K562 (cell line): ENCODE measurements around the gene ASIC3. TPM values are rescaled to one million over a fixed set of nuclear protein-coding genes. Genes with fewer than 3 reads are reported as not detected.

Source experiments
- ATAC-seq: fragments of 200-7000 bp; cut with Tn5 transposase; 3 replicates; pipeline ENCODE4 v1.9.1; 2020; ENCODE audit warnings: moderate library complexity
- BruUV-seq: library from RNA; stranded (reverse); fragments of 400-500 nt; replicated peaks from 2 replicates; lab custom pipeline; 2021; lab: Mats Ljungman, UMichigan
- CTCF ChIA-PET: fragments of 300-600 bp; formaldehyde crosslinking; extraction: SDS; loops from one replicate; lab custom pipeline; 2021; ENCODE audit warnings: low intra/inter-chr PET ratio; lab: Yijun Ruan, JAX
- POLR2A ChIA-PET: fragments of 300-600, 350-650 bp; sonication (Branson Sonifier 250); formaldehyde crosslinking; extraction: SDS; loops from one replicate; lab custom pipeline; 2021; ENCODE audit warnings: antibody characterized with exemption, inconsistent platforms; lab: Yijun Ruan, JAX
- DNase-seq, 4 experiments: peaks; one replicate each; pipeline versions ENCODE4 v3.0.0 to v3.0.0-alpha.2; 2011 to 2018; ENCODE audit warnings: low spot score in 3 of 4, mixed read lengths in 3 of 4; ENCODE audit errors: extremely low read depth in 1 of 4
- FAIRE-seq: peaks from 2 replicates; lab custom pipeline; 2011; peaks lifted over from hg19 to GRCh38; lab: Jason Lieb, UNC
- H2AFZ ChIP-seq: 2 replicates; pipeline ENCODE4 v1.6.0; 2011; ENCODE audit warnings: low read depth, low read length, control low read depth, inconsistent platforms
- H3K27ac ChIP-seq: fragments of 200-600 bp; 3 replicates; pipeline ENCODE4 v1.8.0; 2011; ENCODE audit warnings: low read depth, mild to moderate bottlenecking, control low read depth, inconsistent platforms, low read length, moderate library complexity, mixed read lengths; ENCODE audit errors: extremely low read depth
- H3K27me3 ChIP-seq, 2 experiments: fragments of 300-600 bp in 1 of 2; 2 replicates in 1 of 2; 3 replicates in 1 of 2; pipeline versions ENCODE4 v1.6.0 to v1.8.0; 2011; ENCODE audit warnings: inconsistent platforms in 2 of 2, low read length in 2 of 2, mild to moderate bottlenecking in 1 of 2, mixed read lengths in 1 of 2, moderate library complexity in 1 of 2; ENCODE audit not compliant: control insufficient read depth in 2 of 2, insufficient read depth in 2 of 2
- H3K36me3 ChIP-seq: fragments of 300-600 bp; 3 replicates; pipeline ENCODE4 v1.8.0; 2011; ENCODE audit warnings: mild to moderate bottlenecking, low read length, inconsistent platforms; ENCODE audit not compliant: control insufficient read depth, insufficient read depth
- H3K4me1 ChIP-seq, 2 experiments: fragments of 200-600 bp in 1 of 2; replicated peaks in 1 of 2; 2 replicates in 1 of 2; 3 replicates in 1 of 2; pipeline versions ENCODE4 v1.5.1 to v1.8.0; 2011; ENCODE audit warnings: inconsistent platforms in 2 of 2, low read length in 2 of 2, mild to moderate bottlenecking in 1 of 2, mixed read lengths in 1 of 2, moderate library complexity in 1 of 2; ENCODE audit not compliant: control insufficient read depth in 2 of 2, insufficient read depth in 2 of 2
- H3K4me2 ChIP-seq: 2 replicates; pipeline ENCODE4 v1.6.1; 2011; ENCODE audit warnings: low read length, control low read depth, inconsistent platforms, mixed read lengths; ENCODE audit not compliant: insufficient read depth
- H3K4me3 ChIP-seq: fragments of 200-600 bp; sonication (generic), shearing (Covaris generic); 2 replicates; pipeline ENCODE4 v1.5.1; 2016; ENCODE audit warnings: control low read depth, inconsistent platforms
- H3K79me2 ChIP-seq: fragments of 200-600 bp; 3 replicates; pipeline ENCODE4 v1.8.0; 2011; ENCODE audit warnings: low read length, inconsistent platforms; ENCODE audit not compliant: control insufficient read depth, insufficient read depth
- H3K9ac ChIP-seq, 2 experiments: 2 replicates each; pipeline versions ENCODE4 v1.6.0 to v1.6.1; 2011; ENCODE audit warnings: low read depth in 2 of 2, low read length in 2 of 2, control low read depth in 1 of 2, inconsistent platforms in 1 of 2, mild to moderate bottlenecking in 1 of 2, mixed read lengths in 1 of 2; ENCODE audit not compliant: insufficient read depth in 1 of 2
- H3K9me1 ChIP-seq: one replicate; pipeline ENCODE4 v1.6.0; 2011; ENCODE audit warnings: inconsistent platforms, mild to moderate bottlenecking, low read length, moderate library complexity; ENCODE audit not compliant: control insufficient read depth, insufficient read depth
- H3K9me3 ChIP-seq: replicated peaks from 2 replicates; pipeline ENCODE4 v1.5.1; 2011; ENCODE audit warnings: low read depth, low read length, inconsistent platforms; ENCODE audit not compliant: control insufficient read depth, insufficient read depth
- H4K20me1 ChIP-seq: replicated peaks from 2 replicates; pipeline ENCODE4 v1.6.1; 2011; ENCODE audit warnings: low read length, inconsistent platforms, mixed read lengths; ENCODE audit not compliant: control insufficient read depth, insufficient read depth
- ADNP ChIP-seq: fragments of 200-800 bp; sonication (Bioruptor generic); IDR thresholded peaks from 2 replicates; pipeline ENCODE4 v1.6.1; 2016; ENCODE audit warnings: missing genetic modification characterization, missing compliant biosample characterization
- CHD2 ChIP-seq: IDR thresholded peaks from 2 replicates; pipeline ENCODE4 v1.6.1; 2011; ENCODE audit warnings: low read depth, low read length
- HMGN3 ChIP-seq: IDR thresholded peaks from 2 replicates; pipeline ENCODE4 v1.6.1; 2011; ENCODE audit warnings: borderline replicate concordance, low read depth, mild to moderate bottlenecking, mixed read lengths, low read length; ENCODE audit not compliant: insufficient read length; ENCODE audit errors: extremely low read depth
- LARP7 ChIP-seq: fragments of 450-650 bp; IDR thresholded peaks from 2 replicates; pipeline ENCODE4 v1.6.1; 2016
- MYC ChIP-seq, 2 experiments: fragments of 250-450 bp in 1 of 2; sonication (Bioruptor Pico) in 1 of 2; IDR thresholded peaks; 2 replicates each; pipeline versions ENCODE4 v1.5.1 to v1.6.1; 2012 to 2021; ENCODE audit warnings: low read depth in 2 of 2, borderline replicate concordance in 1 of 2, improper control_type of control experiment in 1 of 2, low read length in 1 of 2, mild to moderate bottlenecking in 1 of 2, moderate library complexity in 1 of 2
- NBN ChIP-seq: fragments of 450-650 bp; IDR thresholded peaks from 2 replicates; pipeline ENCODE4 v1.6.1; 2016; ENCODE audit warnings: low read depth, mild to moderate bottlenecking
- RBFOX2 ChIP-seq: fragments of 200-400 bp; formaldehyde crosslinking; IDR thresholded peaks from 2 replicates; pipeline ENCODE4 v1.6.1; 2017; ENCODE audit warnings: low read depth, mild to moderate bottlenecking, low read length, moderate library complexity
- SMARCA4 ChIP-seq: fragments of 450-650 bp; IDR thresholded peaks from 2 replicates; pipeline ENCODE4 v1.6.1; 2016
- SRSF7 ChIP-seq: fragments of 200-400 bp; formaldehyde crosslinking; optimal IDR thresholded peaks from 2 replicates; pipeline ENCODE3; 2017; ENCODE audit warnings: mild to moderate bottlenecking, low read depth, low read length
- TAF1 ChIP-seq: IDR thresholded peaks from 2 replicates; pipeline ENCODE4 v1.6.1; 2011; ENCODE audit warnings: mild to moderate bottlenecking, low read length, moderate library complexity; ENCODE audit not compliant: insufficient read depth, control insufficient read depth, severe bottlenecking; ENCODE audit errors: extremely low read depth
- ZC3H4 ChIP-seq: sonication (generic); formaldehyde crosslinking; IDR thresholded peaks from 2 replicates; pipeline ENCODE4 v1.9.0; 2021; ENCODE audit warnings: missing genetic modification reagents, borderline replicate concordance
- ZNF121 ChIP-seq: sonication (generic); formaldehyde crosslinking; conservative IDR thresholded peaks from 2 replicates; pipeline ENCODE4 v1.8.0; 2022; ENCODE audit warnings: missing genetic modification reagents
- ZNF717 ChIP-seq: fragments of 250-450 bp; sonication (Bioruptor Pico); IDR thresholded peaks from 2 replicates; pipeline ENCODE4 v1.5.0; 2021
- ZSCAN29 ChIP-seq: fragments of 450-650 bp; IDR thresholded peaks from 2 replicates; pipeline ENCODE4 v1.6.1; 2017
- WGBS: fragments of 100-300 bp; shearing (Covaris generic); methylation state at CpG from one replicate; pipeline ENCODE4 v1.1.6; 2016; ENCODE audit warnings: low coverage, mixed read lengths; ENCODE audit not compliant: insufficient coverage; ENCODE audit errors: missing lambda C conversion rate; 5-methylcytosine and 5-hydroxymethylcytosine counted together
- in situ Hi-C: fragments of 300-500 bp; cut with MboI; formaldehyde crosslinking; loops from 4 replicates; pipeline ENCODE4 v1.15.0; 2018; ENCODE audit warnings: inconsistent platforms, mixed read lengths
- intact Hi-C: fragments of 100-400 bp; cut with micrococcal nuclease; formaldehyde crosslinking; loops from 2 replicates; pipeline ENCODE4 v1.14.2; 2022
- polyA plus RNA-seq, 8 experiments: library from polyadenylated mRNA; depleted of rRNA in 4 of 8; stranded (reverse) in 5 of 8; unstranded in 3 of 8; fragments of >200 nt; fragmentation: Nextera tagmentation in 2 of 8; fragmentation: Illumina TruSeq in 1 of 8; extraction: Ambion mirVana in 2 of 8; extraction: Trizol in 1 of 8; gene quantifications; 2 replicates each; pipeline versions ENCODE4 v1.2.1 to v1.2.3, GENCODE V29; 2011 to 2014; ENCODE audit warnings: inconsistent platforms in 1 of 8, missing spikeins in 1 of 8
- total RNA-seq, 7 experiments: library from RNA; depleted of rRNA in 6 of 7; stranded (reverse); fragments of >200 nt in 6 of 7; fragmentation: Illumina TruSeq in 2 of 7; extraction: Trizol in 2 of 7; gene quantifications; 2 replicates each; pipeline versions ENCODE4 v1.2.1 to v1.2.3, GENCODE V29; 2011 to 2021; ENCODE audit warnings: low replicate concordance in 1 of 7
- TF ChIP-seq, protein P1 (sequence below), 2 experiments: fragments of 250-450 bp in 1 of 2; fragments of 450-650 bp in 1 of 2; sonication (Bioruptor Pico) in 1 of 2; IDR thresholded peaks; 2 replicates each; pipeline versions ENCODE4 v1.6.1 to v1.8.0; 2016 to 2021; ENCODE audit warnings: mild to moderate bottlenecking in 2 of 2, moderate library complexity in 2 of 2, missing compliant biosample characterization in 1 of 2, missing genetic modification characterization in 1 of 2

ASIC3 gene
- total and polyA plus RNA-seq, 9 of the 15 experiments (the other 6 are each of a cell fraction or from before 2014, with no cell fraction given): 0.11 to 5.0 (median 0.87) TPM

DNA sequence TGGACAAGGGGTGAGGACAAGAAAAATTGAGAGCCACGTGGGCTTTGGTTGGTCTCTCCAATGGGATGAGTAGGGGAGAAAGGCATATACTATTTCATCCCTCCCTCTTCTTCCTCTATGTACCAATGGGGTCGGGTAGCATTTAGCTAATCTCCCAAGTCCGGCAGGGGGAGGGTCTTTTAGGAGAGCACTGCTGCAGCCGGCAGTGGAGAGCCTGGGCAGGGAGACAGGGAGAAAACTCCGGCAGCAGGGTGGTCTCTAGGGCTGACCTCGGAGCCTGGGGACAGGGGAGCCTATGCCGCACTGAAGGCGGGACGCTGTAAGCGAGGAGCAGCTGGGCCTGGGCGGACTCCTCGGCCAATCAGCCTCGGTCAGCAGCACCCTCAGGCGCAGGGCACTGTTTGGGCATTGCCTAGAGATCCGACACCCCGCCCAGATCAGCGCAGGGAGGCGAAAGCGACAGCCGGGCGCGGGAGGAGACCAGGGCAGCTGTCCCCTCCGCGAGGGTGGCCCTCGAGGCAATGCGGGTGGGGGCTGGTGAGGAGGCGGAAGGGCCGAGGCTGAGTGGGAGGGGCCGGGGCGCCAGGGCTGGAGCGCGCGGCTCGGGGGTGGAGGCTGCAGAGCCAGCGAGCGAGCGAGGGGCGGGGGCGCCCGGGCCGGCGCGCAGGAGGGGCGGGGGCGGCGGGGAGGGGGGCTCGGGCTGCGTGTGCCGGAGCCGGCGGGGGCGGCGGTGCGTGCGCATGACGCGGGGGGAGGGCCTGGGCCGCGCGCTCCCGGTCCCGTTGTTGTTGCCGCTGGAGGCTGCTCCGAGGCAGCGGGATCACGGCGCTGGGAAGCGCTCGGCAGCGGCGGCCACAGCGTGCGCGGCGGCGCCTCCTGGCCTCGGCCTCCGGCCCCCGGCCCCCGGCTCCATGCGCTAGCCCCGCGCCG is 37.6 kb downstream of the ASIC3 start, which contains the start of gene AGAP3:
AGAP3 (plus strand) TSS at position 785 of the 930 bp plus-strand sequence. CDS start 267 bp downstream, outside the sequence.
- BruUV-seq: no TSS peak
- H3K27me3 ChIP-seq: no peaks in the 10 kb centered on the region
- H3K9me1 ChIP-seq: peaks cover 5% of the 10 kb centered on the region
- peaks cover 38% of the 10 kb centered on the region; the same call in 2 of the 3 replicates for H3K36me3 ChIP-seq
- H3K79me2 ChIP-seq: peaks cover 68% of the 10 kb centered on the region
- H3K27ac ChIP-seq: peak within 1 kb of the TSS; percentile 85
- intact Hi-C loops (loop anchor here (2.0 to 10.0 kb wide), 2 partner anchors 77 to 771 kb away; no protein-coding TSS in a partner anchor), in situ Hi-C loops (no loop called here)
- under 1% methylated on average over 47 of the region's 84 CpGs for WGBS
- H3K4me2 ChIP-seq: peak within 1 kb of the TSS; percentile 93
- DNase-seq: peak; percentile 97 to 99 (median 98)
- peak; percentile 69 for ATAC-seq
- H3K9ac ChIP-seq: peak within 1 kb of the TSS; percentile 84 to 98
- peaks cover 29% of the 10 kb centered on the region for H4K20me1 ChIP-seq
- ChIA-PET POLR2A (interaction anchor here (0.6 to 2.5 kb wide), 7 partner anchors 9 to 232 kb away, joined by 3 to 10 read pairs (median 4); partner anchors contain the start of gene ABCB8), CTCF (interaction anchor here (1.1 to 1.7 kb wide), 2 partner anchors 25 to 27 kb away, joined by 3 to 4 read pairs; partner anchors contain the start of gene SLC4A2)
- H3K4me3 ChIP-seq: peak within 1 kb of the TSS; percentile 67
- H3K4me1 ChIP-seq: peaks cover 48 to 79% of the 10 kb centered on the region in 2 experiments
- peak within 1 kb of the TSS; percentile 96 for H2AFZ ChIP-seq
- peak; percentile 72 for FAIRE-seq
- no peaks in the 10 kb centered on the region for H3K9me3 ChIP-seq
- TF ChIP-seq, protein P1, sequence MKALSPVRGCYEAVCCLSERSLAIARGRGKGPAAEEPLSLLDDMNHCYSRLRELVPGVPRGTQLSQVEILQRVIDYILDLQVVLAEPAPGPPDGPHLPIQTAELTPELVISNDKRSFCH (CRISPR knock-in tag; IDR thresholded peaks at IDR 0.05): no peak
- TF ChIP-seq, protein P1 (tag; IDR thresholded peaks at IDR 0.05): peak; percentile 35; the same call in 1 of the 2 replicates
- TF ChIP-seq NBN: peak; percentile 76; the same call in 1 of the 2 replicates
- no peak for TF ChIP-seq ADNP (tag)
- TF ChIP-seq LARP7: peak; percentile 16; the same call in 1 of the 2 replicates
- TF ChIP-seq ZNF717 (CRISPR knock-in tag): no peak
- no peak for TF ChIP-seq ZC3H4 (CRISPR knock-in tag)
- peak; percentile 90 for TF ChIP-seq HMGN3
- no peak for TF ChIP-seq SMARCA4
- no peak for TF ChIP-seq SRSF7
- TF ChIP-seq MYC (IDR thresholded peaks at IDR 0.05; ENCODE audit: low read depth, low read length): peak; percentile 82
- peak; percentile 90 for TF ChIP-seq MYC (CRISPR knock-in tag; IDR thresholded peaks at IDR 0.05; ENCODE audit: borderline replicate concordance, low read depth)
- no peak for TF ChIP-seq ZSCAN29
- TF ChIP-seq ZNF121 (CRISPR knock-in tag): no peak
- TF ChIP-seq TAF1: peak; percentile 72
- no peak for TF ChIP-seq CHD2
- TF ChIP-seq RBFOX2: peak; percentile 91
